GM18508 (cell line): ENCODE results near the gene SLC22A23.
"Not testable (repeated sequence)": the region's sequence is repeated elsewhere in the genome, so short reads cannot be mapped to it uniquely, and the experiment has no call there.

Experiments used
- ATAC-seq: cut with Tn5 transposase; IDR thresholded peaks from one replicate; pipeline ENCODE4 v1.9.1; 2021; ENCODE audit warnings: moderate number of reproducible peaks; ENCODE audit not compliant: insufficient read depth, unreplicated experiment

SLC22A23 gene

GRCh38 chr6:3391902-3392458 is 64.9 kb downstream of the SLC22A23 start:
- ATAC-seq: no peak

GRCh38 chr6:3390698-3391097 is 66.2 kb downstream of the SLC22A23 start:
- no peak for ATAC-seq

DNA sequence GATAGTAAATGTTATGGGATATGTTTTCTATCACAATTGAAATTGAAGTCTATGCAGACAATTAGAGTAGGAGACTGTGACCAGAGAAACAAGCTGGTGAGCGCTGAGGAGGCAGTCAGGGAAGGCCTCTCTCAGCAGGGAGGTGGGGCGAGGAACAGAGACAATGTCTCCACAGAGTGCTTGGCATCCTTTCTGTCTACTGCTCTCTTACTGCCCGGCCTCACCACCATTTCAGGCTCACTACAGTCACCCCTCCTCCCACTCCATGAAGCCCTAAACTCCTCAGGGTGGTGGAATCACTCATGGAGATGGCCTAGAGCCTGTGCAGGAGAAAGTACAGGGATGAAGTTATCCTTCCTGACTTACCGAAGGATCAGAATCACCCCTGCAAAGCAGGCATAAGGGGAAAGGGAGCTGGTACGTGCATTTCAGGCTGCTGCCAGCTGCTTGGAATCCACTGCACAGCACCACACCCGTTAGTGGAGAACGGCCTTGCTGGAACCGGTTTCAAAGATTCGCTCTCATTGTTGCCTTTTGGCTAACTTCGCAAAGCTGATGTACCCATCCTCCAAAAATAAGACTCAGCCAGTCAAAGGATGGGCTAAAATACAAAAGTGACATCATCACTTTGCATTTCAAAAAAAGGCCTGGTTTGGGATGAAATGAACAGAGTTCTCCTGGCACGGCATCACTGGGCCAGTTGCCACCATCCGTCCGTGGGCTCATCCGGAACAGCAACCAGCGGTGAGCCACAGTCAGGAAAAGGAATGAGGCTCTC is 67.3 kb downstream of the SLC22A23 start:
- ATAC-seq: no peak

- no peak for ATAC-seq
These were observed 68.1 kb downstream of the SLC22A23 start for GRCh38 chr6:3388786-3389185.

- no peak for ATAC-seq
These were observed 70.4 kb downstream of the SLC22A23 start for GRCh38 chr6:3386374-3386857.

DNA sequence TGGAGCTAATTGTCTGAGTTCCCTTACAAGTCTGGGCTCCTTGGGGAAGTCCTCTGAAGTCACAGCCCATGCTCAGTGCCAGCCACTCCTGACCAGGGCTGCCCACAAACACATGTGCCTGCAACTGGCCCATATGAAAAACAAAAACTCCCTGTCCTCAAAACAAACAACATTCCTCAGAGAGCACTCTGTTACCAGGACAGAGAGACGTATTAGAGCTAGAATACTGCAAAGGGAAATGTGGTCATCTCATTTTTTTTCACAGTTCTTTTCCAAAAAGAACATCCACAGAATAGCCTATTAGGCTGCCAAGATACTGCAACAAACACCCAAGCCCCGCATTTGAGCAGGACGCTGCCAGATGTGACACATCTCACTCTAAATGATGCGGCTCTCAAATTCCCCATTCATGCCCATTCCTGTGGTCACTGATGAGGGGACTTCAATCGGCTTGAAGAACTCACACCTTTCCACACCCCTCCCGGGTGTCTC is 71.1 kb downstream of the SLC22A23 start:
- ATAC-seq: no peak

DNA sequence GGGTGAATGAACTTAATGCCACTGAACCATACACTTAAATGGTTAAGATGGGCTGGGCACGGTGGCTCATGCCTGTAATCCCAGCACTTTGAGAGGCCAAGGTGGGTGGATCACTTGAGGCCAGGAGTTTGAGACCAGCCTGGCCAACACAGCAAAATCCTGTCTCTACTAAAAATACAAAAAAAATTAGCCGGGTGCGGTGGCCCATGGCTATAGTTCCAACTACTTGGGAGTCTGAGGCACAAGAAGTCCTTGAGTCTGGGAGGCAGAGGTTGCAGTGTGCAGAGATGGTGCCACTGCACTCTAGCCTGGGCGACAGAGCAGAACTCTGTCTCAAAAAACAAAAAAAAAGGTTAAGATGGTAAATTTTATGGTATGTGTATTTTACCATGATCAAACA is 71.7 kb downstream of the SLC22A23 start:
- ATAC-seq: not testable (repeated sequence)

DNA sequence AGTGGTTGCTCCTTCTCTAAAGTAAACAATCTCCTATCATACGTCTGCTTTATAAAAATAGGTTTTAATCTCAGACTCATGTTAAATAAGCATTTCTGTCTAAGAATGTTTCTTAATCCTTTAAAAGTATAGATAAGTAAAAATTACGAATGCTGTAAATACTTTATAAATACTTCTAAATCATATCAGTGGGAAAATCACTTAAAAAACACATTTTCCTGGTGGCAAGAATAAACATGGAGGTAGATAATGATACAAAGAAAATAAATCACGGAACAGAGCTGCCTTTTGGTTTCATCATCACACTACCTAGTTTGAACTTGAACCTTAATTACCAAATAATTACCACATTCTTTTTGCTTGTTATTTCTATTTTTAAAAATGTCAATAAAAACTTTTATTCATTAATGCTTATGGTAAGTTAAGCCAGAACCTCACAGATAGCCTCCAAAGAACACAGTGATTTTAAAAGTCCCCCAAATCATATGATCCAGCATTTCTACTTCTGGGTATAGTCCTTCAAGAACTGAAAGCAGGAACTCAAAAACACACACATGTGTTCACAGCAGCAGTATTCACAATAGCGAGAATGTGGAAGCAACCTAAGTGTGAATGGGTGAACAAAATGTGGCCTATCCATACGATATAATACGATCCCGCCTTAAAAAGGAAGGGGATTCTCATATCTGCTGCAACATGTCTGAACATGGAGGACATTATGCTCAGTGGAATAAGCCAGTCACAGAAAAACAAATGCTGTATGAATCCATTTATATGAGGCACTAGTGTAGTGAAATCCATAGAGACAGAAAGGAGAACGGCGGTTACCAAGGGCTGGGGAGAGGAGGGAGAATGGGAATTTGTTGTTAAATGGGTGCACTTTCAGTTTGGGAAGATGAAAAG is 72.4 kb downstream of the SLC22A23 start:
- ATAC-seq: no peak

- ATAC-seq: no peak
These were observed 73.3 kb downstream of the SLC22A23 start for GRCh38 chr6:3383525-3383924.

- ATAC-seq: no peak
These were observed 74.2 kb downstream of the SLC22A23 start for GRCh38 chr6:3382326-3383279.

DNA sequence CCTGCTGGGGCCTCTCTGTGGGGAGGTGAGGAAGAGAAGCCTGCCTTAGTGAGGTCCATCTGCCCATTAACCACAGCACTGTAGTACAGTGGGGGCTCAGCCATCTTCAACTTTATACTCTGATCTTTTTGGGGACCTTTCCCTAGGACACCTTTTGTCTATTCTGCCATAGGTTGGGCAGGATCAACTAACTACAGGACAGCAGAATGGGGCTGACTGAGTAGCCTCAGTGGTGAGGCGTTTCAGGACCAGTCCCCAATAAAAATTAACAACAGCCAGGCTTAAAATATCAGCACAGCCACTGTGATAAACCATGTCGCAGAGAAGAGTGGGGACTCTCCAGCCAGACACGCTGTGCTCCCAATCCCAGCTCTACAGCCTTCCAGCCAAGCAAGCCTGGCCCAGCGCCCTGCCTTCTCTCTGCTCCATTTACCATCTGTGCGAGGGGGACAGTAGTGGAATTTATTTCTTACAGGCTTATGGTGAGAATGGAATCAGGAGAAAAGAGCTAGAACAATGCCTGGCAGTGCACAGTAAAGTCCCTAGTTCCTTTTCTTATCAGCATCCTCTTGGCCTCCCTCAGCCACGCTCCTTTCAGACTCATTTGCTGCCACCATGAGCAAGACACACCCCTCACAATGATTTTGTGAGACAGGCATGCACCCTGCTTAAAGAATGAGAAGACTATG is 75.5 kb downstream of the SLC22A23 start:
- no peak for ATAC-seq

GRCh38 chr6:3380344-3381232 is 76.3 kb downstream of the SLC22A23 start:
- no peak for ATAC-seq

- no peak for ATAC-seq
These were observed 77.3 kb downstream of the SLC22A23 start for GRCh38 chr6:3379482-3380060.

DNA sequence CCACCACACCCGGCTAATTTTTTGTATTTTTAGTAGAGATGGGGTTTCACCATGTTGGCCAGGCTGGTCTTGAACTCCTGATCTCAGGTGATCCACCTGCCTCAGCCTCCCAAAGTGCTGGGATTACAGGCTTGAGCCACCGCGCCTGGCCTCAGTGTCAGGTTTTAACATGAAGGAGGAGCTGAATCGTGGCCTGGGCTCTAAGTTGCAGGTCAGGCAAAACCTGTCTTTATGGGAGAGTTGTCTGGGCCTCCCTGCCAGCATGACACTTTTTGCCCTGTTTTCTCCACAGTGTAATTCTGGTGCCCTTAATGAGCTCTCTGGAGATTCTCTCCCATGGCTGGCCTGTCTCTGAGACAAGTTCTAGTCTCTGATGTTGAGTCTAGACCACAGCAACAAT is 78.0 kb downstream of the SLC22A23 start:
- not testable (repeated sequence) for ATAC-seq

GRCh38 chr6:3378398-3378782 is 78.5 kb downstream of the SLC22A23 start:
- not testable (repeated sequence) for ATAC-seq

DNA sequence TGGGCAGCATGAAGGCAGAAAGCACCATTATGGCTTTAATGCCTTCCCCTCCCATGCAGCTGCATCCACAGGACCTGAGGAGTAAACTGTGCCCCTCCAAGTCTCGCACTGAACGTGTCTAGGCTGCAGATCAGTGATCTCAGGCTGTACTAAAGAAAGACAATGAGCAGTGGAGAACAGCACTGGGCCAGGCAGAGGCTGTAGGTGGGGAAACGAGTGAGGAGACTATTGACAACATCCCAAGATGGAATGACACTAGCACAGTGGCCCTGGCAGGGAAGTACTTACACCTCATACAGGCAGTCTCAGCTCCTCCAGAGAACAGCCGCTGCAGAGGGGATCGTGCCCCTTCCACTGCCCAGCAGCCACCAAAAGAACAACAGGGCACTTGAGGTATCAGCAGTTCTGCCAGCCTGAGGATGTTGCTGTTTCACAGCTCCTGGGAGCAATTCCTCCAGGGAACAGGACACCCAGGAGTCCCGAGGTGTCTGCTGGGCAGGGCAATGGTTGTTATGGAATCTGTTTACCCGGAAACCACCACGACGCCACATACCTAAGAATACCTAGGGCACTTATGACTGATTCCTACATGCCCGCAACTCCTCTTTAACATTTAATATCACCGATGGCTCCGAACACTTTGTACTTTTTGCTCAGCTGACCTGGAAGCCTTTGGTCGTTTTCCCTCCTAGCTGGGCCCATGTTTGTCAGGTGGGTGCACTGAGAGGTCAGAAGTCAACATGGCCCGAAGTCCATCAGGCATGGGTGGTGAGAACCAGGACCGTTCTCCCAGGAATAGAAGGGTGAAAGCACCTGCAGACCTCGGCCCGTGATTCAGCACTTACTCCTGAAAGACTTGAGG is 79.1 kb downstream of the SLC22A23 start:
- no peak for ATAC-seq
